Measurements from ENCODE around the gene NKIRAS2. TPM values are rescaled to one million over a fixed set of nuclear protein-coding genes. Genes with fewer than 3 reads are reported as not detected.

Gene NKIRAS2
- 10 to 100 TPM; 19.7 TPM for total RNA-seq
- polyA plus RNA-seq, result 10 to 100 TPM; 22.0 to 28.8 TPM

DNA sequence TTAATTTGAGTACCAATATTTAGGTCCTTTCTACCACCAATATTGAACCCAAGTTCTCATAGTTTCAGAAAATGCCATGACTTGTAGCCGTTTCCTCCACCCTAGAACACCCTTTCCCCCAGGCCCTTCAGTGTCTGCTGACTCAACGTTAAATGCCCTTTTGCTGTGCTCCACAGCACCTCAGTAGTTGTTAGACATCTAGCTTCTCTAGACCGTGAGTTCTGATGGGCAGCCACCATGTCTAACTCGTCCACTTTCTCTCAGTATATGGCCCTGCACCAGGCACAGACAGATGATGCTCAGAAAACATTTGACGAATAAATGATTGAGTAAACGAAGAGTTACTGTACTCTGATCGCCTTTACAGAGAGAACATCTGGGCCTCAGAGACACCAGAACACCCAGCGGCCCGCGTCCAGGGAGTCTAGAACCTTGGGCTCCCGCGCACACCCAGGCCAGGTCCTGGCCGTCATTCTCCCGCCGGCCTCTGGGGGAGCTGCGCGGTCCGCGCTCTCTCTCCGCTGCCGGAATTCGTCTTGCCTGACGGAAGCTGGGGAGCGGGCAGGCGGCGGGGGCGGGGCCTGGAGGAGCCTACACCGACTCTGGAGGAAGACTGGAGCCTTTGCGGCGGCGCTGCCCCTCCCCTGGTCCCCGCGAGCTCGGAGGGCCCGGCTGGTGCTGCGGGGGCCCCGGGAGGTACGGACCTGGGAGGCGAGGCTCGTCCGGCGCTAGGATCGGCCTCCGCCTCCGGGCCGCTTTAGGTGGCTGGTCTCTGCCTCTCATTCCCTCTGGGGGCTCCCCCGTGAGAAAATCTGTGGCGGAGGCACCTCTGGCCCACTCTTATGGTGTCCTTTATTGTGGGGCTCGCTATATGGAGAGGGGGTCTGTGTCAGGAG, at the start of gene NKIRAS2:
NKIRAS2 (plus strand) TSS at position 582 of the 896 bp plus-strand sequence. CDS start 1,488 bp downstream, outside the sequence.
- Histone ChIP-seq H3K9me3 (ENCODE audit: control insufficient read depth in 1 of 2, low read length in 2 of 2) (no peaks in the 10 kb centered on the region), H3K27me3 (ENCODE audit: insufficient read depth, low read length) (no peaks in the 10 kb centered on the region), H3K4me3 (ENCODE audit: low read length in 2 of 2) (peak within 1 kb of the TSS; percentile 44 to 79), H3K36me3 (ENCODE audit: insufficient read depth, low read length) (peaks cover 17% of the 10 kb centered on the region), H3K4me1 (ENCODE audit: insufficient read depth, low read length) (peaks cover 54% of the 10 kb centered on the region), H3K27ac (ENCODE audit: low read depth, low read length) (peak within 1 kb of the TSS; percentile 84)
- CTCF ChIA-PET (ENCODE audit: partially characterized antibody), result interaction anchor here (0.8 to 5.7 kb wide), 16 partner anchors 9 to 155 kb away, joined by 3 to 58 read pairs (median 4); partner anchors contain the start of genes CNP, DHX58, KAT2A and ODAD4
- Mint-ChIP-seq H3K9me3 (no peaks in the 10 kb centered on the region), H3K27me3 (no peaks in the 10 kb centered on the region), H3K4me3 (peak within 1 kb of the TSS; percentile 88 to 100 (median 96)), H3K4me1 (peaks cover 34 to 66% (median 50%) of the 10 kb centered on the region in 4 donors), H3K27ac (peak within 1 kb of the TSS; percentile 79 to 93 (median 88)), H3K36me3 (peaks cover 2 to 50% of the 10 kb centered on the region in 2 donors)
- POLR2A ChIA-PET (ENCODE audit: partially characterized antibody), result interaction anchor here (0.6 to 3.2 kb wide), 17 partner anchors 20 to 369 kb away, joined by 3 to 27 read pairs (median 4); partner anchors contain the start of genes ACLY, CNP, DHX58 and EIF1
- peak; percentile 90 to 96 (median 90) for DNase-seq
- intact Hi-C loops (cut with micrococcal nuclease), result loop anchor here (1.0 to 5.0 kb wide), 2 partner anchors 136 to 1202 kb away; no protein-coding TSS in a partner anchor

DNA sequence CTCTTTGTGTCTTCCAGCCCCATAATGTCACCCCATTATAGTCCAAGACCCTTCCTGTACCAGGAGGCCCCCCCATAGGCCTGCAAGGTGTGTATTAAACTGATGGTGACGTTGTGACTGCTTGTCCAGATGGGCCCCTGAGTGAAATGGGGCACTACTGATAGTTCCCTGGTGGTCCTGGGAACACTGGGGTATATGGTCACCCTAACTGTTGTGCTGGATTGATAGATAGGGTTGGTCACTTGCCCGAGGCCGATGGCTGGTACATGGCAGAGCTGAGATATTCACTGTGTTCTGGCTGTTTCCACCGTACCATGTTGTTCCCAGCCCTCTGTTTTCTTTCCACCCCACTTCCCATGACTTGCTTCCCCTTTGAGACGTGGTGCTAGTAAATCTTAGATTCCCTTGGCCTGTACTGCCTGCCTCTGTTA, 49.0 kb upstream of the NKIRAS2 start:
- Mint-ChIP-seq H3K27ac (peak overlapping the region in 5 of 7 donors; percentile 10 to 63 (median 13)), H3K9me3 (no peaks in the 10 kb centered on the region), H3K36me3 (peaks cover 14 to 48% of the 10 kb centered on the region in 2 donors), H3K4me3 (no peak overlapping the region), H3K27me3 (no peaks in the 10 kb centered on the region), H3K4me1 (peaks cover 15 to 36% (median 26%) of the 10 kb centered on the region in 4 donors)
- DNase-seq, result no peak
- no peaks in the 10 kb centered on the region for H3K9me3 ChIP-seq (ENCODE audit: control insufficient read depth in 1 of 2, low read length in 2 of 2)
- intact Hi-C loops (cut with micrococcal nuclease), result no loop called here
- peaks cover 33% of the 10 kb centered on the region for H3K36me3 ChIP-seq (ENCODE audit: insufficient read depth, low read length)
- H3K4me1 ChIP-seq (ENCODE audit: insufficient read depth, low read length), result peaks cover 35% of the 10 kb centered on the region
- no peak overlapping the region for H3K4me3 ChIP-seq (ENCODE audit: low read length in 2 of 2)
- no peaks in the 10 kb centered on the region for H3K27me3 ChIP-seq (ENCODE audit: insufficient read depth, low read length)
- H3K27ac ChIP-seq (ENCODE audit: low read depth, low read length), result no peak overlapping the region
- ChIA-PET POLR2A (ENCODE audit: partially characterized antibody) (interaction anchor here (0.8 kb wide), 1 partner anchor 53 kb away, joined by 3 read pairs; no protein-coding TSS in a partner anchor), CTCF (ENCODE audit: partially characterized antibody) (interaction anchor here (1.0 kb wide), 1 partner anchor 8 kb away, joined by 3 read pairs; no protein-coding TSS in a partner anchor)

GRCh38 chr17:41971721-41972523, 48.0 kb upstream of the NKIRAS2 start:
- no peaks in the 10 kb centered on the region for H3K9me3 ChIP-seq (ENCODE audit: control insufficient read depth in 1 of 2, low read length in 2 of 2)
- no peaks in the 10 kb centered on the region for H3K27me3 ChIP-seq (ENCODE audit: insufficient read depth, low read length)
- Mint-ChIP-seq H3K27me3 (no peaks in the 10 kb centered on the region), H3K27ac (peak overlapping the region in 5 of 7 donors; percentile 10 to 61 (median 29)), H3K4me3 (peak overlapping the region in 1 of 8 donors; percentile 56), H3K4me1 (peaks cover 16 to 40% (median 25%) of the 10 kb centered on the region in 4 donors), H3K9me3 (no peaks in the 10 kb centered on the region), H3K36me3 (peaks cover 20 to 57% of the 10 kb centered on the region in 2 donors)
- no peak for DNase-seq
- peaks cover 32% of the 10 kb centered on the region for H3K4me1 ChIP-seq (ENCODE audit: insufficient read depth, low read length)
- H3K36me3 ChIP-seq (ENCODE audit: insufficient read depth, low read length), result peaks cover 42% of the 10 kb centered on the region
- H3K4me3 ChIP-seq (ENCODE audit: low read length in 2 of 2), result no peak overlapping the region
- no peak overlapping the region for H3K27ac ChIP-seq (ENCODE audit: low read depth, low read length)
- intact Hi-C loops (cut with micrococcal nuclease), result no loop called here
- ChIA-PET CTCF (ENCODE audit: partially characterized antibody) (interaction anchor here (1.0 to 1.3 kb wide), 2 partner anchors 9 to 48 kb away, joined by 3 read pairs; partner anchors contain the start of gene NKIRAS2), POLR2A (ENCODE audit: partially characterized antibody) (interaction anchor here (0.8 to 0.9 kb wide), 2 partner anchors 54 to 250 kb away, joined by 3 to 4 read pairs; no protein-coding TSS in a partner anchor)

DNA sequence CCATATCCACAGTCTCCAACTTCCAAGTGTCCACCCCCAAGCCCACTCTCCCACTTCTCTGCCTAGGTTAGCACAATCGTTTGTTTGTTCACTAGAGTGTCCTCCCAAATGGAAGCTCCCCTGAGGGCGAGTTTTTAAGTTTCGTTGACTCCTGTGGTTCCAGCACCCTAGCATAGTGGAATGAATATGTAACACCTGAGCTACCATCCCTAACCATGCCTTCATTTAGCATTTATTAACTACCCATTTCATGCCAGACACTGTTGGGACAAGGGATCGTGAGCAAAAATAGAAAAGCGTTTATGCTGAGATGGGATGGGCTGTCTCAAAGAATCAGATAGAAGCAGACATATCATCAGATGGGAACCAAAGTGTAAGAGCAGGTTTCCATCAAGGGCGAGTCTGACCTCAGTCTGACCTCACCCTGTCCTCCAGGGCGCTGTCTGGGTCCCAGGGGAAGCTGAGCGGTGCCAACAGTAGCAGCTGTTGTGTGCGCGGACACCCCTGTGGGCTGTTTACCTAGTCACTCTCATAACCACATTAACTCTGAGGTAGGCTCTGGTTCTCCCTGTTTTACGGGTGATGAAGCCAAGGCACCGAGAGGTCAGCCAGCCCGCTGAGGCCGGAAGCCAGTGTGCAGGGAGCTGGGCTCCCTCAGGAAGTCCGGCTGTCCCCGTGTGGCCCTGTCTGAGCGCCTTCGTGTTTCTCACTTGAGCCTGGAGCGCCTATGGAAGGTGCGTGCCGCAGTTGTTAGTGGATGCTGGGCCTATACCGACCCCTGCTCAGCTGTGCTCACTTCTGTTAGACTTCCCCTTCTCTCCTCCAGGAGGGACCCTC, 47.1 kb upstream of the NKIRAS2 start:
- peaks cover 15 to 39% (median 21%) of the 10 kb centered on the region in 4 donors for H3K4me1 Mint-ChIP-seq
- no peak overlapping the region for H3K4me3 Mint-ChIP-seq
- no peaks in the 10 kb centered on the region for H3K27me3 ChIP-seq (ENCODE audit: insufficient read depth, low read length)
- CTCF ChIA-PET (ENCODE audit: partially characterized antibody), result interaction anchor here (1.3 to 1.7 kb wide), 2 partner anchors 10 to 47 kb away, joined by 3 to 4 read pairs; partner anchors contain the start of gene NKIRAS2
- peaks cover 51% of the 10 kb centered on the region for H3K36me3 ChIP-seq (ENCODE audit: insufficient read depth, low read length)
- H3K27me3 Mint-ChIP-seq, result no peaks in the 10 kb centered on the region
- H3K4me3 ChIP-seq (ENCODE audit: low read length in 2 of 2), result no peak overlapping the region
- POLR2A ChIA-PET (ENCODE audit: partially characterized antibody), result interaction anchor here (0.9 kb wide), 1 partner anchor 250 kb away, joined by 4 read pairs; no protein-coding TSS in a partner anchor
- H3K9me3 Mint-ChIP-seq, result no peaks in the 10 kb centered on the region
- peaks cover 26 to 65% of the 10 kb centered on the region in 2 donors for H3K36me3 Mint-ChIP-seq
- intact Hi-C loops (cut with micrococcal nuclease), result no loop called here
- H3K27ac Mint-ChIP-seq, result peak overlapping the region in 2 of 7 donors; percentile 31 to 61
- H3K9me3 ChIP-seq (ENCODE audit: control insufficient read depth in 1 of 2, low read length in 2 of 2), result no peaks in the 10 kb centered on the region
- H3K4me1 ChIP-seq (ENCODE audit: insufficient read depth, low read length), result peaks cover 24% of the 10 kb centered on the region
- no peak overlapping the region for H3K27ac ChIP-seq (ENCODE audit: low read depth, low read length)
- no peak for DNase-seq

- Mint-ChIP-seq H3K4me3 (no peak overlapping the region), H3K9me3 (no peaks in the 10 kb centered on the region), H3K36me3 (peaks cover 30 to 66% of the 10 kb centered on the region in 2 donors), H3K27ac (peak overlapping the region in 1 of 7 donors; percentile 31), H3K4me1 (peaks cover 12 to 32% (median 16%) of the 10 kb centered on the region in 4 donors), H3K27me3 (no peaks in the 10 kb centered on the region)
- intact Hi-C loops (cut with micrococcal nuclease), result no loop called here
- DNase-seq, result no peak
- Histone ChIP-seq H3K4me1 (ENCODE audit: insufficient read depth, low read length) (peaks cover 18% of the 10 kb centered on the region), H3K27me3 (ENCODE audit: insufficient read depth, low read length) (no peaks in the 10 kb centered on the region), H3K27ac (ENCODE audit: low read depth, low read length) (no peak overlapping the region), H3K36me3 (ENCODE audit: insufficient read depth, low read length) (peaks cover 56% of the 10 kb centered on the region), H3K4me3 (ENCODE audit: low read length in 2 of 2) (no peak overlapping the region), H3K9me3 (ENCODE audit: control insufficient read depth in 1 of 2, low read length in 2 of 2) (no peaks in the 10 kb centered on the region)
- ChIA-PET CTCF (ENCODE audit: partially characterized antibody) (interaction anchor here (1.3 to 1.7 kb wide), 2 partner anchors 11 to 47 kb away, joined by 3 to 4 read pairs; partner anchors contain the start of gene NKIRAS2), POLR2A (ENCODE audit: partially characterized antibody) (interaction anchor here (0.7 kb wide), 1 partner anchor 140 kb away, joined by 4 read pairs; the partner anchor contains the start of gene DHX58)
These were observed 46.5 kb upstream of the NKIRAS2 start for GRCh38 chr17:41973408-41973811.

- H3K27ac Mint-ChIP-seq, result peak overlapping the region in 4 of 7 donors; percentile 32 to 62 (median 49)
- H3K27me3 Mint-ChIP-seq, result no peaks in the 10 kb centered on the region
- peaks cover 30 to 69% of the 10 kb centered on the region in 2 donors for H3K36me3 Mint-ChIP-seq
These were observed 45.9 kb upstream of the NKIRAS2 start for GRCh38 chr17:41974031-41974430.

More at GRCh38 chr17:41974031-41974430, 45.9 kb upstream of the NKIRAS2 start:
- Histone ChIP-seq H3K4me1 (ENCODE audit: insufficient read depth, low read length) (peaks cover 12% of the 10 kb centered on the region), H3K36me3 (ENCODE audit: insufficient read depth, low read length) (peaks cover 56% of the 10 kb centered on the region), H3K27ac (ENCODE audit: low read depth, low read length) (no peak overlapping the region), H3K4me3 (ENCODE audit: low read length in 2 of 2) (no peak overlapping the region), H3K9me3 (ENCODE audit: control insufficient read depth in 1 of 2, low read length in 2 of 2) (no peaks in the 10 kb centered on the region), H3K27me3 (ENCODE audit: insufficient read depth, low read length) (no peaks in the 10 kb centered on the region)
- CTCF ChIA-PET (ENCODE audit: partially characterized antibody), result interaction anchor here (0.7 to 1.8 kb wide), 3 partner anchors 9 to 1289 kb away, joined by 4 to 6 read pairs (median 4); no protein-coding TSS in a partner anchor
- Mint-ChIP-seq H3K9me3 (no peaks in the 10 kb centered on the region), H3K4me1 (peaks cover 12 to 26% (median 16%) of the 10 kb centered on the region in 4 donors), H3K4me3 (no peak overlapping the region)
- intact Hi-C loops (cut with micrococcal nuclease), result no loop called here
- POLR2A ChIA-PET (ENCODE audit: partially characterized antibody), result interaction anchor here (0.7 to 1.4 kb wide), 2 partner anchors 55 to 139 kb away, joined by 3 to 4 read pairs; partner anchors contain the start of genes ACLY and DHX58
- no peak for DNase-seq

All from CD4-positive, alpha-beta memory T cell (primary cell).